GM13977 (cell line): Measurements from ENCODE around the gene PSMA6.

Experiments used
- DNase-seq: peaks from one replicate; pipeline ENCODE4 v3.0.0; 2012; ENCODE audit warnings: low spot score
- in situ Hi-C: fragments of 300-500 bp; cut with MboI; formaldehyde crosslinking; loops from one replicate; pipeline ENCODE4 v1.12.0; 2022; ENCODE audit warnings: low sequenced_read_pairs, low pct_unique_long_range_greater_than_20kb, mixed read lengths, inconsistent platforms; ENCODE audit not compliant: unreplicated experiment
- TF ChIP-seq, protein P1 (sequence below): IDR thresholded peaks from 2 replicates; pipeline ENCODE4 v1.5.1; 2012; ENCODE audit warnings: mild to moderate bottlenecking, control low read depth; ENCODE audit not compliant: insufficient read depth; ENCODE audit errors: extremely low read depth, missing control alignments

The PSMA6 gene

DNA sequence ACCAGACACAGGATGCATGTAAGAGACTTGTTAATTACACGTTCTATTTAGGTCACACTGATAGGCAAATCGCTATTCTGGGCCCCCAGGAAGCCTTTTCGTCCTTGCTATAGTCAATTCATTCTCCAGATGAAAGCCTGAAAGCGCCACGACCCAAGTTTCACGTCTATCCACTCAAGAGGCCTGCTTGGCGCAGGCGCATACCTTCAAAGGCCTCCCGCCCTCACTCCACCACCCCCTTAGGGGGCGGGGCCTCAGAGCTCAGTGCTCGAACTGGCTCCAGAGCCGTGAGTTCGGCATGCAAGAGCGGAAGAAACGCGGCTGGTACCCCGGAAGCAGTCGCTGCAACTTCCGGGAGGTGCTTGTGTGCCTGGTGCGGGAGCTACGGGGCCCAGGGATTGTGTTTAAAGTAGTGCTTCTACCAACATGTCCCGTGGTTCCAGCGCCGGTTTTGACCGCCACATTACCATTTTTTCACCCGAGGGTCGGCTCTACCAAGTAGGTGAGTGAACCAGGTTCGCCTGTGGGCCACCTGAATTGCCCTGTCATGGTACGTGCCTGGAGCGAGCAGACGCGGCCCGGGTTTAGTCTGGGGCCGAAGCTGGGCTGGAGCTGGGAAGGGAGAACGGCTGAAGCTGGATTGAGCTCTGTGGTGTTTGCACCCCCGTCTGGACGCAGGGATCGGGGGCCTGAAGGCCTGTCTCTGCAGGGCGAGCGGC, at the start of gene PSMA6:
Gene PSMA6, plus strand, starts transcription at position 332 of the 719 bp plus-strand sequence. Its CDS starts 95 bp downstream, at position 427.
- in situ Hi-C loops: no loop called here
- DNase-seq: peak; percentile 88
- TF ChIP-seq, protein P1, sequence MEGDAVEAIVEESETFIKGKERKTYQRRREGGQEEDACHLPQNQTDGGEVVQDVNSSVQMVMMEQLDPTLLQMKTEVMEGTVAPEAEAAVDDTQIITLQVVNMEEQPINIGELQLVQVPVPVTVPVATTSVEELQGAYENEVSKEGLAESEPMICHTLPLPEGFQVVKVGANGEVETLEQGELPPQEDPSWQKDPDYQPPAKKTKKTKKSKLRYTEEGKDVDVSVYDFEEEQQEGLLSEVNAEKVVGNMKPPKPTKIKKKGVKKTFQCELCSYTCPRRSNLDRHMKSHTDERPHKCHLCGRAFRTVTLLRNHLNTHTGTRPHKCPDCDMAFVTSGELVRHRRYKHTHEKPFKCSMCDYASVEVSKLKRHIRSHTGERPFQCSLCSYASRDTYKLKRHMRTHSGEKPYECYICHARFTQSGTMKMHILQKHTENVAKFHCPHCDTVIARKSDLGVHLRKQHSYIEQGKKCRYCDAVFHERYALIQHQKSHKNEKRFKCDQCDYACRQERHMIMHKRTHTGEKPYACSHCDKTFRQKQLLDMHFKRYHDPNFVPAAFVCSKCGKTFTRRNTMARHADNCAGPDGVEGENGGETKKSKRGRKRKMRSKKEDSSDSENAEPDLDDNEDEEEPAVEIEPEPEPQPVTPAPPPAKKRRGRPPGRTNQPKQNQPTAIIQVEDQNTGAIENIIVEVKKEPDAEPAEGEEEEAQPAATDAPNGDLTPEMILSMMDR: no peak

DNA sequence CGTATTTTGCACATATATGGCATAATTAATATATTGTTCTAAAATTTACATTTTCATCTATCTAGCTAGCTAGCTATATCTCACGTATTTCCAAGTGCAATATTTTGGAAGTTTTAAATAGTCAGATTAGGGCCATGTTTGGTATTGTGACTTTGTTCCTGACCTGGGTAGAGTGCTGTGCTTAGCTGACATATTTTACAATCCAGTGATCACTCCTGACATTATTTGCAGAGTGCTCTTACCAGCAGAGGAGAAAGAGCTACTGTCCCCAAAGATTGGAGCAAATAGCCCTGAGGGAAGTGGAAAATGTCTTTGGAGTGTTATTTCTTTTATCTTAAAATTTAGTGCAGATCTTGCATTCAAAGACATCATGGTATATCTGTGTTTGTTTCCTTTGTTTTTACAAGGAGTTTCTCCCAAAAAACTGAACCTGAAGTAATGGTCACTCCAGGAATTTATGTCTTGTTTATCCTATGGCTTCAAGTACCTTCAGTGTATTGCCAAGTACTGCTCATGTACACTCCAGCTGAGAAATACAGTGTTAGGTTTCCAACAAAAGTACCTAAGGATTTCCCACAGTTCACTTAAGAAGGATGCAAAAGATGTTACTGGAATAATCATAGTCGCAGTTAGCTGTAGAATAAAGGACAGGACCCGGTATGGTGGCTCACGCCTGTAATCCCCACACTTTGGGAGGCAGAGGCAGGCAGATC, 49.4 kb upstream of the PSMA6 start:
- DNase-seq: no peak
- in situ Hi-C loops: no loop called here
- TF ChIP-seq, protein P1: no peak

DNA sequence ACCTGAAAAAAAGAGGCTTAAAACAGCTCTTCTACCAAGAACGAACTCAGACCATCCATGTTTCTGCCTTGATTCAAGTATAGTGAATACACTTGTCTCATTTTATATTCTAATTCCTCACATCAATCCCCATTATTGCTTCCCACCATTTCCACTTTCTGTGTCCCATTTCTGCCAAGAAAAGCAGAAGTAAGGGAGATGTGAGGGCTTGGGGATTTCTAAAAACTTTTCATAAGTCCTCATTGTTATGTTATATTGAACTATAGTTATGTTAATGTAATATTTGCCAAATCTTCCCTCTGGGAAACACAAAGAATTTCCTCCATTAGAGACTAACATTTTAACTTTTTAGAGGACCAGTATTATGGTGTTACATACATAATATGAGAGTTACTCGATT, 48.2 kb upstream of the PSMA6 start:
- DNase-seq: no peak
- in situ Hi-C loops: no loop called here

DNA sequence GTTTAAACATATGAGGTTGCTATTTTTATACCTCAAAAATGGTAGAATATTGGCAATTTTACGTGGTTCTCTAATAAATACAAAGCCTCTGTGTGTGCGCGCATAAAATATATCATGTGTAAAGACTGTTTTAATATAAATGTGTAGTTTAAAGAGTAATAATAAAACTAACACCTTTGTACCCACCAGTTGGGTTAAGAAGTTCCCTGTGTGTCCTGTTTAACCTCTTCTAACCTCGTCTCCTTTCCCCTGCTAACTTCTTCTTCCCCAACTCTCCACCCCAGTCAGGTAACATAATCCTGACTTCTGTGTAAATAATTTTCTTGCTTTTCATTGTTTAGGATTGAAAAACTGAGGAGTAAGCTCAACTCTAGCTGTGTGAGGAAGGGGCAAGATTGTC, 47.6 kb upstream of the PSMA6 start:
- in situ Hi-C loops: no loop called here
- no peak for DNase-seq
- TF ChIP-seq, protein P1: no peak

More for the DNA sequence above, 48.2 kb upstream of the PSMA6 start:
- TF ChIP-seq, protein P1: no peak

DNA sequence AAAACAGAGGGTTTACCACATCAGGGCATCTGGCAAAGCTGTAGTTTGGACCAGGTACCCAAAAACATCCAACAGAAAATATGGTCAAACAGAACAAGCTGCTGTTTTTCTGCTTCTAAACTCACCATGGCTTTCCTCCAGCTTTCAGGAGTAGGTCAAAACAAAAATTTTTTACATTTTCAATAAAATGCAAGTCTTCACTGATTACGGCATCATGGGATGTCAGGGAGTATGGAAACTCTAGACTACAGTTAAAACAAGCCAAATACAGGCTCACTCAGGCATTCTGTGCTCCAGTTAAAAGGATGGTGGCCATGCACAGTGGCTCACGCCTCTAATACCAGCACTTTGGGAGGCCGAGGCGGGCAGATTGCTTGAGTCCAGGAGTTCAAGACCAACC, 47.1 kb upstream of the PSMA6 start:
- in situ Hi-C loops: no loop called here
- TF ChIP-seq, protein P1: no peak

DNA sequence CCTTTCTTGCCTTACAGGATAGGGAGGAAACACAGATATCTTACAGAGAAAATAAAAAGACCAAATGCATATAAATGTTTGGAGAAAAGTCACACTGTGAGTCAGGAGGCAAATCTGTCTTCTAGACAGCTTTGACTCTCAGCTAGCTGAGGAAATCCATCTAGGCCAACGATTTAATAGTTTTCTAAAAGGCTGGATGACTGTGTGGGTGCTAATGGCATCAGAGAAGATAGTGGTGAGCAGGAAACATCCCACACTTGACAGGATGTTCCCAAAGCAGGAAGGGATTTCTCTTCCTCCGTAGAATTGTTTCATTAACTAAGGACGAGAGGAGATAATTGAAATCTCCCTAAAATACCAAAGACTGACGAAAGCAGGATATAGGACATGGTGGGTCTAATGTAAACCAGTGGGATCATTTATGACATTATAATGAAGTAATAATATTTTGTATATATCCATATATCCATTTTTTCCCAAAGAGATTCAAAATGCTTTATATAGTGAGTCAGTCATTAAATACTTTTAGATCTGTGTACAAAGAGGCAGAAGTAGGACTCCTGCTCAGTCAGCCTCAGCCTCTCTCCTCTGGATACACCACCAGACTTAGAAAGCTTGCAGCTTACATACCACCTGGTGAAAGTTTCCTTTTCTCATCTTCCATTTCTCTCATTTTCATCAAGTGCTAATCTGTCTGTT, 44.3 kb upstream of the PSMA6 start:
- no peak for DNase-seq
- TF ChIP-seq, protein P1: no peak
- in situ Hi-C loops: no loop called here

More for the DNA sequence above, 47.1 kb upstream of the PSMA6 start:
- no peak for DNase-seq
